HG03135 (cell line): ENCODE results near the gene CCNF.

Experiments used
- ATAC-seq: cut with Tn5 transposase; IDR thresholded peaks from one replicate; pipeline ENCODE4 v1.9.1; 2021; ENCODE audit warnings: mild to moderate bottlenecking, moderate library complexity; ENCODE audit not compliant: unreplicated experiment

CCNF gene

DNA sequence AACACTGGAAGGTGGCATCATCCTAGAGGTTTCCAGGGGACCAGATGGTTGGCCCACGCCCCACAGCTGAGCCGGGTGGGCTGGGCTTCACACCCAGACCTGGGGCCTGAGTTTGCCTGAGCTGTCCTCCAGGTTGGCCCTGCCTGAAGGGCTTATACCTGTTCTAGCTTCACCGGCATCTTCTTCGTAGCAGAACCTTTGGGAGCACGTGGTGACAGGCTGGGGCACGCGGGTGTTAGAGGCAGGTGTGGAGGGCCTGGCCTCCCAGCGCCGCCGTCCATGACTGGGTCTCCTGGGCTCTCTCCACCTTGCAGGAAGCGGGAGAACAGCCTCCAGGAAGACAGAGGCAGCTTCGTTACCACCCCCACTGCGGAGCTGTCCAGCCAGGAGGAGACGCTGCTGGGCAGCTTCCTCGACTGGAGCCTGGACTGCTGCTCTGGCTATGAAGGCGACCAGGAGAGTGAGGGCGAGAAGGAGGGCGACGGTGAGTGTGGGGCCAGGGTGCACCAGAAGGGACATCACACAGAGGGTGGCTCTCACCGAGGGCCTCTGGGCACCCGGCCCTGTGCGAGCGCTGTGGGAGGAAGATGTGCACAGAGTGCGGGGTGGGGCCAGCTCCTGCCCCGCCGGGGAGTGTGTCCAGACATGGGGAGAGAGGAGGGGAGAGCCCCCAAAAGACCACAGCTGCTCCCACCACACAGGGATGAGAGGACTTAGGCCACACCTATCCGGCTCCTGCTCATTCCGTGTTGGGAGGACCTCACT is 26.0 kb downstream of the CCNF start:
- ATAC-seq: no peak

GRCh38 chr16:2456551-2457153 is 27.4 kb downstream of the CCNF start:
- ATAC-seq: no peak

GRCh38 chr16:2457267-2457666 is 28.0 kb downstream of the CCNF start:
- no peak for ATAC-seq

- no peak for ATAC-seq
Measured at GRCh38 chr16:2457946-2458345, 28.7 kb downstream of the CCNF start.

- no peak for ATAC-seq
Measured at GRCh38 chr16:2458887-2459646, 29.8 kb downstream of the CCNF start.

DNA sequence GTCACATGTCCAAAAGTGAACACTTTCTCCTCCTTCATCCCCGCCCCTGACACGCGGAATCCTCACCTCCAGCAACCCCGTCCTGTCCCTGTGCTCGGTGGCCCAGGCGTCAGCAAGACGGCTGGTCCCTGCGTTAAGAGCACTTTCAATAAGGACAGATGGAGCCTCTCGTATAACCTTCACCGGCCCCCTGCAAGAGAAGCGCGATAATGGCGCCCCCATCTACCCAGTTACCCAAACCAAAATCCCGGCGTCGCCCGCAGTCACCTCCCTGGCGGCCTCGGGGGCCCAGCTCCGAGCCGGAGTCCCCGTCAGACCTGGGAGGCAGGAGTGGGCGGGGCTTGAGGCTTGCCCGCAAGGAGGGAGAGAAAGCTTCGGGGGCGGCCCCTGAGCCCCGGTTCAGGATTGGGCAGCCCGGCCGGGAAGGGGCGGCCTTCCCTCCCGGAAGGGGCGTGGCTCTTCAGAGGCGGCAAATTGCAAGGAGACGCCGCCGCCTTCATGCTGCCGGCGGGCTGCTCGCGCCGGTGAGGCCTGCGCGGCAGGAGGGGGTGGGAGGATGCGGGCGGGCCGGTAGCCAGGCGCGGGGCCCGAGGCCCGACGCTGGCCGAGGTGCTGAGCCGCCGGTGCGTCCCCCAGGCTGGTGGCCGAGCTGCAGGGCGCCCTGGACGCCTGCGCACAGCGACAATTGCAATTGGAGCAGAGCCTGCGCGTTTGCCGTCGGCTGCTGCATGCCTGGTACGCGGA is 30.6 kb downstream of the CCNF start, which contains the start of gene TEDC2:
TEDC2 (plus strand) TSS at position 463 of the 744 bp plus-strand sequence; CDS start at position 499, 36 bp downstream.
- peak; percentile 77 for ATAC-seq

- ATAC-seq: no peak
Measured at GRCh38 chr16:2460391-2460713, 31.1 kb downstream of the CCNF start.

GRCh38 chr16:2460916-2461315 is 31.7 kb downstream of the CCNF start:
- ATAC-seq: no peak

DNA sequence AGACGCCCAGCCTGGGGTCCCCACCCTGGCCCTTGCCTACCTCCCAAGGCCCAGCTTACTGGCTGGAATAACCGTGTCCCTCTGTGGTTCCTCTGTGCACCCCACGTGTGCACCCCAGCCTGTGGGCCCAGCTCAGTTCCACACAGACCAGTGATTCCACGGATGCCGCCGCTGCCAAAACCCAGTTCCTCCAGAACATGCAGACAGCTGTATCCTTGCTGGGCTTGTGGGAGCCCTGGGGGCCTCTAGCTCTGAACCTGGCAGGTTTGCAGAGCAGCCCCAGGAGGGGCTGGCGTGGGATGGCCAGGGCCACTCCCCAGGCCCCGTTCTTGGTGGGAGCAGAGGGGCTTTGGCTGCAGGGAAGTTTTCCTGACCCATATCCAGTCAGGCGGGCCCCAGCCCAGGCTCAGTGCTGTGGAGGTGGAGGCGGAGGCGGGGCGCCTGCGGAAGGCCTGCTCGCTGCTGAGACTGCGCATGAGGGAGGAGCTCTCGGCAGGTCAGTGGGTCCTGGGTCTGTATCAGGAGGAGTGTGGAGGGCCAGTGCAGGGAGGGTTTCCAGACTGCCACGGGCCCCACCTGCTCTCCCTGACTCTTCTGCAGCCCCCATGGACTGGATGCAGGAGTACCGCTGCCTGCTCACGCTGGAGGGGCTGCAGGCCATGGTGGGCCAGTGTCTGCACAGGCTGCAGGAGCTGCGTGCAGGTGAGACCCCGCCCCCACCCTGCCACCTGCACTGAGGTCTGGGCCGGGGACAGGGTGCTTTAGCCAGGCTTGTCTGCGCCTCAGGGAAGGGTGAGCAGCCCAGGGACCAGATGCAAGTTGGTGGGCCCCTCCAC is 33.0 kb downstream of the CCNF start:
- ATAC-seq: no peak

- ATAC-seq: no peak
Measured at GRCh38 chr16:2464333-2464732, 35.1 kb downstream of the CCNF start.

GRCh38 chr16:2465653-2466415 is 36.6 kb downstream of the CCNF start:
- no peak for ATAC-seq

GRCh38 chr16:2466667-2467527 is 37.6 kb downstream of the CCNF start:
- ATAC-seq: no peak

- ATAC-seq: no peak
Measured at GRCh38 chr16:2467528-2468232, 38.4 kb downstream of the CCNF start.

DNA sequence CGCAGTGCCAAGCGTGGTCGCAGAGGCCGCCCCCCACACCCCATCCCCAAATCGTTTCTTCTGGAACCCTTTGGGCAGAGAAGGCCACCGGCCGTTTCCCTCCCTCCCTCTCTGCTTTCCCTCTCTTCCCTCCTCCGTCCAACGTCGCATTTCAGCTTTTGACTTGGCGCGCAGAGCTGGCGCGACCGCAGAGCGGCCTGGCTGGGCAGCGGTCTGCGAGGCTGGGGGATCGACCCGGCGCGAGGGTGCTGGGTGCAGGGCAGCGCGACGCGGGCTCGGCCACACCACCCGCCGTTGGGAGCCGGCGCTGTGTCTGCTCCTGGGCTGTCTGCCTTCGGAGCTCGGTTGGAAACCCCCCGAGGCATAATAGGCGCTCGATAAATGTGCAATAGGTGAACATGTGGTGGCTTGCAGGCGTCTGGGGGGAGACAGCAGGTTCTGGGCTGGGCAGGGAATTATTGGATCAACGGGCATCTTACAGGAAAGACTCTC is 39.0 kb downstream of the CCNF start:
- no peak for ATAC-seq

GRCh38 chr16:2468725-2469398 is 39.6 kb downstream of the CCNF start:
- no peak for ATAC-seq

- ATAC-seq: no peak
Measured at GRCh38 chr16:2469399-2470233, 40.4 kb downstream of the CCNF start.

DNA sequence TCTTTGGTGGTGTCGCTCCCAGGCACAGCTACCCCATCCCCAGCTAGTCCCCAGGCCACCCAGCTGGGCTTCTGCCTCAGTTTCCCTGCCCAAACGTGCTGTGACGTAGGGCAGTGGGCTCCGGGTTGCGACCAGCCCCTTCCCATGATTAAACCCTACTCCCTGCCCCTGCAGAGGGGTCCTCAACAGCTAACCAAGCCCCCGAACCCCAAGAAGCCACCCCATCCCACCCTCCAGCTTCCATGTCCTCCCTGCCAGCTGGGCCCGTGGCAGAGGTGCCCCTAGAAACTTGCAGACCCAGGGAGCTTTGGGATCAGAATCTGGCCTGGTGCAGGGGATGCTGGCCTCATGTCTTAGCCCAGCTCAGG is 41.0 kb downstream of the CCNF start:
- no peak for ATAC-seq
